Activated CD8-positive, alpha-beta memory T cell treated with anti-CD3 and anti-CD28 coated beads, Interleukin-2, amount 50 U/mL, for 4 hours (primary cell): ENCODE measurements around the gene CDK11B.
"Not testable (repeated sequence)": the region's sequence is repeated elsewhere in the genome, so short reads cannot be mapped to it uniquely, and the experiment has no call there.

Experiments
- DNase-seq: peaks from one replicate; pipeline ENCODE4 v3.0.0-alpha.2; 2020

The CDK11B gene

DNA sequence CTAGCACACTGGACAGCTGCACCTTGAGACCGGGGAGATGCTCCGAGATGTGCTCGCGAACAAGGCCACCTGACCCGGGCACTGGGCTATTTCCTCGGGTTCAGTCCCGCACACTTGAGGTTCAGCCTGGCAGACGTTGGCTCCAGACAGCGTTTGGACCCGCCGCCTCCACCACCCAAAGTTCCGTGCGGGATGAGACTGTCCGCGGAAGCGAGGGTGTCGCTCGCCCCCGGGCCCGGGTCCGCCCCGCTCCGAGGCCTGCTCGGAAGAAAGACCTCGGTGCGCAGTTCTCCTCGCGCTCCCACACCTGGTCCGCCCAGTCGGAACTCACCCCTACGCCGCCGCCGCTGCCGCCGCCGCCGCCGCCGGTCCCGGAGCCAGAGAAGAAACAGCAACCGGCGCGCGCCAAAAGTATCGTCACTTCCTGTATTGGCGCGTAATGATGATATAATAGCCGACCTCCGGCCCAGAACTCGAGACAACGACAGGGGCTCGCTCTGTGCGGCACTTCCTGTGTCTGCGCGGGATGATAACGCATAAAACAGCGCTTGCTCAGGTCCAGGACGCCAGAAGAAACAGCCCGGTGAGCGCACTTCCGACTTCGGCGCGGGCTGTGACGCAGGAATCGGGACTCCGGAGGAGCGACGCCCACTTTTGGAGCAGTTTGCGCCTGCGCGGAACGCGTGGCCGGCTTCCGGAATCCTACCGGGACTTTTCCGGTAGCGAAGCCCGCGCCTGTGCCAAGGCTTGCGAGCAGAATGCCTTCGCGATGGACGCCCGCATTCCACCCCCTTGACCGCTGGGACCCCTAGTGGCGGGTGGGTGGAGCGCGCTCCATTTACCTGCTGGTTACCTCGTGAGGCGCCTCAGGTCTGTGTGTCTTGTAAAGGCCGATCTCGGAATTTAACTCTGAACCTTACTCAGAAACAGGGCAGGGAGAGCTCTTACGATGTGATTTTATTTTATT, at the start of gene CDK11B:
Gene CDK11B, minus strand, starts transcription at position 422 of the 967 bp plus-strand sequence. CDS start 1,519 bp downstream, outside the sequence.
- peak; percentile 93 for DNase-seq

GRCh38 chr1:1707897-1708296, 49.1 kb upstream of the CDK11B start:
- DNase-seq = not testable (repeated sequence)

DNA sequence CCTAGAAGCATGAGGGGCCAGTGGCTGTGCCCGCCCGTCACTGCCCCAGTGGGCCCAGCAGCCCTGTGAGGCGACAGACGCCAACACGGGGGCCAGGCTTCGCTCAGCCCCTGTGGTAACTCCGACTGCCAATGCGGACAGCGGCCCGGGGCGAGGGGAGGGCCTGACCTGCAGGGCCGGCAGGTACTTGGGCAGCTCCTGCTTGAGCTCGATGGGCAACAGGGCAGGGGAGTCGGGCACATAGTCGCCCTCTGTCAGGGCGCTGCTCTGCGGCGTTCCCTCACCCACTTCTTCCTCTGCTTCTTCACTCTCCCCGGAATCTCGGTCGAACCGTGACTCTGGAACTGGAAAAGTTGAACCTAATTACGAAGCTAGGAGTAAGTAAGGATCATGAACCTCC, 48.4 kb upstream of the CDK11B start:
- DNase-seq = not testable (repeated sequence)

GRCh38 chr1:1705623-1706022, 46.8 kb upstream of the CDK11B start:
- DNase-seq = not testable (repeated sequence)

- DNase-seq = not testable (repeated sequence)
Observed at GRCh38 chr1:1704284-1704957, 45.6 kb upstream of the CDK11B start.

- no peak for DNase-seq
Observed at GRCh38 chr1:1703796-1704195, 45.0 kb upstream of the CDK11B start.

DNA sequence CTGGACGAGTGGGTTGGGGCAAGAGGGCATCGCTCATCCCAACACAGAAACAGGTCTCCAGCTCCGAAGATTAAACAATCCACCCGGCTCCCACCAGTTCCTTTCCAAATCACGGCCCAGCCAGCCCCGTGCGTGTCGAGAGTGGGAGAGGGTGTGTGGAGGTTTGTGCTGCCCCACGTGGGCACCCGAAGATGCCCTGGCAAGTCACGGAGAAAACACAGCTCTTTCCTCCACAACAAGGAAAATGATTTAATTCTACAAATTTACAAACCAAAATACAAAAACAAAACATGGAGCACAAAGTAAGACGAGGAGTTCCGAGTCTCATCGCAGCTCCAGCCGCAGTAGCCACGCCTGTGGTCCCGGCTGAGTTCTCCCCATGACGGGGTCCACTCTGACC, 43.7 kb upstream of the CDK11B start:
- DNase-seq = not testable (repeated sequence)

GRCh38 chr1:1700557-1700956, 41.8 kb upstream of the CDK11B start:
- not testable (repeated sequence) for DNase-seq

DNA sequence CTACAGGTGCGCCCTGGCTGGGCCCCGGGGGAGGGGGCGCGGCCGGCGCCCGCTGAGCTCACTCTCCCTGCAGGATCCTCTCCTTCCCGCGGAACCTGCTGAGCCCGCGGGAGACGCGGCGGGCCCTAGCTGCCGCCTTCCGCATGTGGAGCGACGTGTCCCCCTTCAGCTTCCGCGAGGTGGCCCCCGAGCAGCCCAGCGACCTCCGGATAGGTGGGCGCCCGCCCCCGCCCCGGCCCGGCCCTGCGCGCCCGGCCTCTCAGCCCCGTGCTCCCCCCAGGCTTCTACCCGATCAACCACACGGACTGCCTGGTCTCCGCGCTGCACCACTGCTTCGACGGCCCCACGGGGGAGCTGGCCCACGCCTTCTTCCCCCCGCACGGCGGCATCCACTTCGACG, 41.3 kb upstream of the CDK11B start:
- not testable (repeated sequence) for DNase-seq

GRCh38 chr1:1699061-1699460, 40.3 kb upstream of the CDK11B start:
- DNase-seq = not testable (repeated sequence)

DNA sequence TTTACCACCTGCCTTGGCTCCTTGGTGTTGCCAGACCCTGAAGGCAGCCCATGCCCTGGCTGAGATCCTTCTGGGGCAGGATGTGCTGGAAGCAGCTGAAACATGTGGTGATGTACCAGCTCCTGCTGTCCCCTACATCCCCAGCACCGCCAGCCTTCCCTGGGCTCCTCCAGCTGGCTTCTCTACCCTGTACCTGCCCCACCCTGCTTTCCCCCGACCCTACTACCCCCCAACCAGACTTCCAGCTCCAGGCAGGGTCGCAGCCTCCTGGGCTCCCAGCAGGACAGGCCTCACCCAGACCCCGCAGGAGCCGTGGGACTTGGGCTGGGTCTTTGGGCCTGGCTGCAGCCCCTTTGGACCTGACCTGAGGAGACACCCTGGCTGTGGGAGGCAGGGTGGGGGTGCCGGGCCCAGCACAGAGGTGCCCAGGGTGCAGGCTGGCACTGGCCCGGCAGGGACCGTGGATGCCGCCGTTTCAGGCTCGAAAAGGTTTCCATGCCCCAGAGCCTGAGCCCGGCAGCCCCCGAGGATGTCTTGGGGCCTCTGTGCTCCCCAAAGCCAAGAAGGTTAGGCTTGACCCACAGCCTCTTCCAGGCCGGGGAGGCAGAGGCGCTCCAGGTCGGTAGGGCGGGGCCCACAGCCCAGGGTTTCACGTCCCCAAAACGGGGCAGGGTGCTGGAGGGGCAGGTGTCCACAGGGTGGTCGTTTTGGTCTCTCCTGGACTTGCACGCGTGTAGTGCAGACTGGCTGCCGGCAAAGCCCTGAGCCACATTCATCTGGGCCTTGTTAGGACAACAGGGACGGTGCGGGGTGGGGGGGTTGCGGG, 38.8 kb upstream of the CDK11B start:
- not testable (repeated sequence) for DNase-seq

DNA sequence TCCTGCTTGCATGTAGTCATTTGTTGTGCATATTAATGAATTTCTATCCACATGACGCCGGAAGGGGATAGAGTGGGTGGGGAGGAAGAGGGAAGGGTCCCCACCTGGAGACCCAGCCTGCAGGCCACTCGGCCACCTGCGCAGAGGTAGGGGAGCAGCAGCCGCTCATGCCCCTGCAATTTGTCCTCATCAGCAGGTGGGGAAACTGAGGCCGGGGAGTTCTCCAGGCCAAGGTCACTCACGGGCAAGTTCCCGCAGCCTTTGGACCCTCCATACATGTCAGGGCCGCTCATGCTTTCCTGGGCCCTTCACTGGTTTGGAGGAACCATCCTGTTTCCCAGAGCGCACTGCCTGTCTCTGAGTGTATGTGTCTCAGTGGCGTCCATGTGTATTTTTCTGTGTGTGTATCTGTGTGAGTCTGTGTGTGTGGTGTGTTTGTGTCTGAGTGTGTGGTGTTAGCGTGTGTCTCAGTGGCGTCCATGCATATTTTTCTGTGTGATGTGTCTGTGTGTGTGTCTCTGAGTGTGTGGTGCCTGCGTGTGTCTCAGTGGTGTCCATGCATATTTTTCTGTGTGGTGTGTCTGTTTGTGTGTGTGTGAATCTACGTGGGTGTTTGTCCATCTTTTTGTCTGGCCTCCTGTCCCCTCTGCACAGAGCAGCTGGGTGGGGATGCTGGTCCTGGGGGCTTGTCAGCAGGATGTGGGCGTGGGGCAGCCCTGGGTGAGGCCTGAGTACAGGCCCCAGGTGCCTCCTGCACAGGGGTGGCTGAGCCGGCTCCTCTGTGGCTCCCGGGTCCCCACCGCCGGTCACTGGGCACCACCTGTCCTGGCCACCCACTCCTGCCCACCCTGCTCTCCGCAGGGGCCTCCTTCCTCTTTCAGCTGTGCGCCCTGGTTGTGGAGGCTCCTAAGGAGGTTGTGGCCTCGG, 37.9 kb upstream of the CDK11B start:
- peak; percentile 1 for DNase-seq

DNA sequence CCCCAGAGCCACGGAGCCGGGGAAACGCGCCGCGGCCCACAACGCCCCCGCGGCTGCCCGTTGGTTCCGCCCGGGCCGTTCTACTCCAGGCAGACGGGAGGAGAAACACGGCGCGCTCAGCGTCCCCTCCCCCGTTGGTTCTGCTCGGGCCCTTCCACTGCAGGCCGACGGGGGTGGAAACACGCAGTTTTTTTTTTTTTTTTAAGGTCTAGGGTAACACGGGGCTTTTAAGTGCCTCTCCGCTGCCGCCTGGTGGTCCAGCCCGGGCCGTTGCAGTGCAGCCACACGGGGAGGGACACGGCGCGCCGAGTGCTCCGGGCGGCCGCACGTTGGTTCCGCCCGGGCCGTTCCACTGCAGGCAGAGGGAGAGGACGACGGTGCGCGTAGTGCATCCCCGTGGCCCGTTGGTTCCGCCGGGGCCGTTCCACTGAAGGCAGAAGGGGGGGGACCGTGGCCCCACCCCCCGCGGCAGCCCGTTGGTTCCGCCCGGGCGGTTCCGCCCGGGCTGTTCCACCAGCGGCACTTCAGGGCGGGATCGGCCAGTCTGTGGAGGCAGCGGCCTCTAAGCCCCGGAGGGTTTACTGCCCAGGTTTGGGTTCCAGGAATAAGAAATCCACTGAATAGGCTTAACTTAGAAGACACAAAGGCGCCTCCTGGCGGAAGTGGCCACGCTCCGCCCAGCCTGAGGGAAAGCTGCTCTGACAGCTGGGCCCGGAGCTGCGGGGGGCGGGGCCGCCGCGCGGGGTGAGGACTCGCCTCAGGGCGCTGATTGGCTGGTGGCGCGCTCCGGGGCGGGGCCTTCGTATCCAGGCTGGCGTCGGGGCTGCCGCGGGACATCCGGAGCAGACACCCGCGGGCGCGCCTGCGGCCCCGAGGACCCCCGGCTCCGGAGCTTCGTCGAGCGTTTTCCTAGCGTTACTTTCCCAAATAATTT, 34.2 kb upstream of the CDK11B start, which contains the start of gene SLC35E2B:
Gene SLC35E2B, minus strand, starts transcription at position 82 of the 934 bp plus-strand sequence. CDS start 16,096 bp downstream, outside the sequence.
- DNase-seq = peak; percentile 96

DNA sequence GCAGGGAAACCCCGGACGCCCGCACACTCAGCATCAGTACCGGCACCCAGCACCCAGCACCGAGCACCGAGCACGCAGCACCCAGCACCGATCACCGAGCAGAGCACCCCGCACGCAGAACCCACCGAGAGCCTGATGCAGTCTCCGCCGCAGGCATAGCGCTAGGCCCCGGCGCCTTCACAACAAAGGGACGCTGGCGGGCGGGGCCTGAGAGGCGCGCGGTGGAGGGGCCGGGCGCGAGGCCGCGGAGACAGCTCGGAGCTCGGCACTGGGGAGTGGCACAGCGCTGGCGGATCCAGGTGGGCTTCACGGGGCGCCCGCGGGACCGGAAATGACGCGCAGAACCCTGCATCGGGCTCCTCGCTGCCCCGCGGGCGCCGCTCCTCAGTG, 33.5 kb upstream of the CDK11B start:
- peak; percentile 82 for DNase-seq

GRCh38 chr1:1691443-1691842, 32.6 kb upstream of the CDK11B start:
- DNase-seq = not testable (repeated sequence)

DNA sequence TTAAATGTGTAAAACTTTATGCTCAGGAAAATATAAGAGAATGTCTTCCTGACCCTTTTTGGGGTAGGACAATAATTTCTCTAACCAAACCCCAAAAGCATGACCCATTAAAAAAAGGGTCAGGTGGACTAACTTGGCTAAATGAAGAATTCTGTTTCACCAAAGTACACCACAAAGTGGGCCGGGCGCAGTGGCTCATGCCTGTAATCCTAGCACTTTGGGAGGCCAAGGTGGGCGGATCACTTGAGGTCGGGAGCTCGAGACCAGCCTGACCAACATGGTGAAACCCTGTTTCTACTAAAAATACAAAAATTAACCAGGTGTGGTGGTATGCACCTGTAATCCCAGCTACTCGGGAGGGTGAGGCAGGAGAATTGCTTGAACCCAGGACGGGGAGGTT, 30.7 kb upstream of the CDK11B start:
- not testable (repeated sequence) for DNase-seq

GRCh38 chr1:1687846-1688245, 29.0 kb upstream of the CDK11B start:
- DNase-seq = no peak

- DNase-seq = no peak
Observed at GRCh38 chr1:1684031-1684681, 25.4 kb upstream of the CDK11B start.

DNA sequence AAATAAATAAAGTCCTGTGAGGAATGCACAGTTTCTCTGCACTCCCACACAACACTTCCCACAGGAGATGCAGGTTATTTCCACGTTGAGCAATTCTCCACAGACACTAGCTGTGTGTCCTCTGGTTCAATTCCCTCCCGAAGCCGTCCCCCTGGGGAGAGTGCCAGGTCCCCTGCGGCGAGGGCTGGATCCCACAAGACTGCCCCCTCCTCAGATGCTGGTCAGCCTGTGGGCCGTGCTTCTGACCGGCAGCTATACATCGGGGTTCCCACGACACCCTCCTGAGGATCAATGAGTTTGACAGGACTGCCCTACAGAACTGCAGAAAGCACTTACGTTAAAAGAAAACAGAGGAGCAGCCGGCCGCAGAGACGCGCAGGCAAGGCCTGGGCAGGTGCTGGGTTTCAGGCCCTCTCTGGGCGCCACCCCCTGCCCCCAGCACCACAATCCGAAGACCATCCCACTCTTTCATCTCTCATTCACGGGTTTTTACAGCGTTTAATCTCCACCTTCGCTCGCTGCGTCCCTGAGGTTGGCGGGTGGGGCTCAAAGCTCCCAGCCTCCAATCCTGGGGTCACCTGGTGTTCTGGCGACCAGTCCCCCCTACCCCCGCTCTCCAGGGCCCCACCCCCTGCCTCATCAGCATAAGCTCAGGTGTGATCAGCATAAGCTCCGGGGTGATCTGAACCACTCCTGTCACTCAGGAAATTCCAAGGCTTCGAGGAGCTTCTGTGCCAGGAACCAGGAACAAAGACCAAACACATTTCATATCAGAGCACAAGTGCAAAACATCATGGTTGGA, 24.5 kb upstream of the CDK11B start:
- DNase-seq = no peak
